Thoracic aorta (tissue), 2 donors: ENCODE data around the gene PLA2G4E. TPM values are rescaled to one million over a fixed set of nuclear protein-coding genes. Genes with fewer than 3 reads are reported as not detected.

Source experiments
- ATAC-seq: fragments of 150-250 bp; one replicate; pipeline ENCODE4 v1.8.0; 2017; ENCODE audit warnings: low read depth; ENCODE audit not compliant: insufficient number of reproducible peaks, low FRiP score
- DNase-seq: peaks from one replicate; pipeline ENCODE4 v3.0.0-alpha.2; 2020; ENCODE audit warnings: low spot score
- H3K27ac ChIP-seq, 2 donors: fragments of 200-600 bp; sonication (generic); 1 replicate in 1 of 2; 2 replicates in 1 of 2; pipeline ENCODE4 v1.5.1; 2016; ENCODE audit warnings: mild to moderate bottlenecking in 2 of 2, moderate library complexity in 2 of 2
- H3K27me3 ChIP-seq: fragments of 200-600 bp; sonication (generic); replicated peaks from 2 replicates; pipeline ENCODE4 v1.6.0; 2016; ENCODE audit warnings: mild to moderate bottlenecking; ENCODE audit not compliant: insufficient read depth
- H3K36me3 ChIP-seq: fragments of 200-600 bp; sonication (generic); one replicate; pipeline ENCODE4 v1.5.1; 2016
- H3K4me1 ChIP-seq, 2 donors: fragments of 200-600 bp; sonication (generic); 1 replicate in 1 of 2; 2 replicates in 1 of 2; pipeline versions ENCODE4 v1.5.1 to v1.6.0; 2016; ENCODE audit warnings: low read depth in 2 of 2, mild to moderate bottlenecking in 1 of 2; ENCODE audit not compliant: control insufficient read depth in 1 of 2
- H3K4me3 ChIP-seq: fragments of 200-600 bp; sonication (generic); 2 replicates; pipeline ENCODE4 v1.5.1; 2016; ENCODE audit warnings: mild to moderate bottlenecking
- H3K9me3 ChIP-seq: fragments of 200-600 bp; sonication (generic); 2 replicates; pipeline ENCODE4 v1.5.1; 2016
- CTCF ChIP-seq: fragments of 200-600 bp; sonication (generic); IDR thresholded peaks from one replicate; pipeline ENCODE4 v1.5.1; 2019; ENCODE audit warnings: antibody characterized with exemption
- total RNA-seq, 2 donors: library from RNA; depleted of rRNA; stranded (reverse); fragments of >200 nt; gene quantifications; one replicate each; pipeline versions ENCODE4 v1.1.0 to v1.2.3, GENCODE V29; 2016

Gene PLA2G4E
- total RNA-seq, 2 donors from 2014 or later, result not detected

GRCh38 chr15:42018306-42019224 is 2.3 kb downstream of the PLA2G4E start:
- ATAC-seq (no peak), DNase-seq (no peak)
- Histone ChIP-seq H3K36me3 (no peaks in the 10 kb centered on the region), H3K4me1 (peaks cover 0 to 10% of the 10 kb centered on the region in 2 donors), H3K27me3 (no peaks in the 10 kb centered on the region), H3K4me3 (no peak overlapping the region), H3K9me3 (no peaks in the 10 kb centered on the region), H3K27ac (no peak overlapping the region)
- TF ChIP-seq CTCF, result no peak

- TF ChIP-seq CTCF, result no peak
- Histone ChIP-seq H3K36me3 (no peaks in the 10 kb centered on the region), H3K27me3 (no peaks in the 10 kb centered on the region), H3K27ac (no peak overlapping the region), H3K9me3 (no peaks in the 10 kb centered on the region), H3K4me1 (peaks cover 0 to 10% of the 10 kb centered on the region in 2 donors), H3K4me3 (no peak overlapping the region)
- ATAC-seq, result no peak
- no peak for DNase-seq
These were observed 3.9 kb downstream of the PLA2G4E start for GRCh38 chr15:42016971-42017370.

GRCh38 chr15:42014406-42014805 is 6.4 kb downstream of the PLA2G4E start:
- ATAC-seq (no peak), DNase-seq (no peak)
- Histone ChIP-seq H3K27me3 (no peaks in the 10 kb centered on the region), H3K9me3 (no peaks in the 10 kb centered on the region), H3K4me3 (no peak overlapping the region), H3K36me3 (no peaks in the 10 kb centered on the region), H3K4me1 (peaks cover 0 to 10% of the 10 kb centered on the region in 2 donors), H3K27ac (no peak overlapping the region)
- no peak for TF ChIP-seq CTCF

- TF ChIP-seq CTCF, result no peak
- DNase-seq (no peak), ATAC-seq (no peak)
- no peaks in the 10 kb centered on the region for H3K4me1 ChIP-seq
- no peaks in the 10 kb centered on the region for H3K36me3 ChIP-seq
- H3K27me3 ChIP-seq, result no peaks in the 10 kb centered on the region
- no peak overlapping the region for H3K27ac ChIP-seq
- no peaks in the 10 kb centered on the region for H3K9me3 ChIP-seq
- H3K4me3 ChIP-seq, result no peak overlapping the region
These were observed 7.8 kb downstream of the PLA2G4E start for GRCh38 chr15:42012928-42013482.

GRCh38 chr15:42012241-42012640 is 8.6 kb downstream of the PLA2G4E start:
- ATAC-seq (no peak), DNase-seq (no peak)
- Histone ChIP-seq H3K4me1 (no peaks in the 10 kb centered on the region), H3K27me3 (no peaks in the 10 kb centered on the region), H3K36me3 (no peaks in the 10 kb centered on the region), H3K27ac (no peak overlapping the region), H3K4me3 (no peak overlapping the region), H3K9me3 (no peaks in the 10 kb centered on the region)
- TF ChIP-seq CTCF, result no peak
